Body of pancreas (tissue), 4 donors: ENCODE data around the gene HOXA1. TPM values are rescaled to one million over a fixed set of nuclear protein-coding genes. Genes with fewer than 3 reads are reported as not detected.
"Not testable (repeated sequence)": the region's sequence is repeated elsewhere in the genome, so short reads cannot be mapped to it uniquely, and the experiment has no call there.

Source experiments
- ATAC-seq: fragments of 150-250 bp; one replicate; pipeline ENCODE4 v1.9.1; 2016
- DNase-seq, 4 donors: peaks; one replicate each; pipeline ENCODE4 v3.0.0-alpha.2; 2019
- H3K27ac ChIP-seq, 4 donors: fragments of 200-600 bp; sonication (generic); 1 replicate in 3 of 4; 2 replicates in 1 of 4; pipeline versions ENCODE4 v1.5.1 to v1.6.1; 2016 to 2019; ENCODE audit warnings: mild to moderate bottlenecking in 1 of 4, mixed read lengths in 1 of 4, moderate library complexity in 1 of 4
- H3K27me3 ChIP-seq, 2 donors: fragments of 200-600 bp; sonication (generic); one replicate each; pipeline ENCODE4 v1.6.0; 2016; ENCODE audit warnings: mild to moderate bottlenecking in 1 of 2
- H3K36me3 ChIP-seq, 2 donors: fragments of 200-600 bp; sonication (generic); replicated peaks in 1 of 2; 2 replicates each; pipeline ENCODE4 v1.5.1; 2016; ENCODE audit warnings: low read depth in 2 of 2; ENCODE audit not compliant: insufficient read depth in 1 of 2
- H3K4me1 ChIP-seq: fragments of 200-600 bp; sonication (generic); one replicate; pipeline ENCODE4 v1.6.0; 2016
- H3K4me3 ChIP-seq, 2 donors: fragments of 200-600 bp; sonication (generic); 1 replicate in 1 of 2; 2 replicates in 1 of 2; pipeline ENCODE4 v1.5.1; 2016 to 2019
- H3K9me3 ChIP-seq, 3 donors: fragments of 200-600 bp; sonication (generic); 1 replicate in 2 of 3; 2 replicates in 1 of 3; pipeline ENCODE4 v1.5.1; 2016
- CTCF ChIP-seq, 7 experiments: fragments of 450-650 bp in 4 of 7; fragments of 200-600 bp in 3 of 7; sonication (generic) in 3 of 7; IDR thresholded peaks; one replicate each; pipeline ENCODE4 v1.5.1; 2016 to 2019; ENCODE audit warnings: antibody characterized with exemption in 7 of 7
- POLR2A ChIP-seq, 3 donors: fragments of 450-650 bp; IDR thresholded peaks; one replicate each; pipeline ENCODE4 v1.6.1; 2016; ENCODE audit warnings: antibody characterized with exemption in 3 of 3, mild to moderate bottlenecking in 2 of 3
- WGBS, 2 donors: methylation state at CpG; one replicate each; pipeline ENCODE4 v1.1.5; 2017; 5-methylcytosine and 5-hydroxymethylcytosine counted together
- intact Hi-C: fragments of 100-400 bp; cut with DNase I; formaldehyde crosslinking; loops from one replicate; pipeline ENCODE4 v1.15.1; 2023
- small RNA-seq: library from RNA; depleted of rRNA; stranded (forward); fragments of <200 nt; gene quantifications from one replicate; pipeline ENCODE3, GENCODE V24; 2016
- total RNA-seq, 2 donors: library from RNA; depleted of rRNA; stranded (reverse); fragments of >200 nt; gene quantifications; one replicate each; pipeline ENCODE4 v1.1.0, GENCODE V29; 2016

HOXA1 gene
- total RNA-seq, 2 donors from 2014 or later = not detected

GRCh38 chr7:27048438-27048837, 47.4 kb downstream of the HOXA1 start:
- Histone ChIP-seq H3K36me3 (no peaks in the 10 kb centered on the region), H3K27ac (no peak overlapping the region), H3K27me3 (no peaks in the 10 kb centered on the region), H3K4me3 (no peak overlapping the region), H3K9me3 (no peaks in the 10 kb centered on the region), H3K4me1 (no peaks in the 10 kb centered on the region)
- no peak for TF ChIP-seq POLR2A (IDR thresholded peaks at IDR 0.05)
- TF ChIP-seq CTCF (IDR thresholded peaks at IDR 0.05) = no peak
- ATAC-seq = no peak
- intact Hi-C loops = no loop called here
- no peak for DNase-seq
- WGBS, 2 donors = 78 to 92% methylated on average over 8 to 10 of the region's 10 CpGs

- Histone ChIP-seq H3K27ac (no peak overlapping the region), H3K36me3 (no peaks in the 10 kb centered on the region), H3K27me3 (no peaks in the 10 kb centered on the region), H3K9me3 (no peaks in the 10 kb centered on the region), H3K4me3 (no peak overlapping the region), H3K4me1 (no peaks in the 10 kb centered on the region)
- TF ChIP-seq POLR2A (IDR thresholded peaks at IDR 0.05) = no peak
- TF ChIP-seq CTCF (IDR thresholded peaks at IDR 0.05) = no peak
- no peak for DNase-seq
- intact Hi-C loops = no loop called here
- WGBS, 2 donors = 73 to 80% methylated on average over 7 of the region's 7 CpGs
- no peak for ATAC-seq
Measured at GRCh38 chr7:27046854-27047549, 48.8 kb downstream of the HOXA1 start.

- ATAC-seq, DNase-seq, H3K27ac ChIP-seq, H3K27me3 ChIP-seq, H3K4me1 ChIP-seq, intact Hi-C loops, H3K9me3 ChIP-seq, H3K4me3 ChIP-seq, H3K36me3 ChIP-seq: not testable (repeated sequence)
- WGBS, 2 donors = 78 to 92% methylated on average over 1 to 2 of the region's 4 CpGs
Measured at GRCh38 chr7:27045972-27046371, 49.8 kb downstream of the HOXA1 start.

- H3K27me3 ChIP-seq, intact Hi-C loops, H3K4me3 ChIP-seq, H3K4me1 ChIP-seq, H3K9me3 ChIP-seq, ATAC-seq, DNase-seq, H3K27ac ChIP-seq, H3K36me3 ChIP-seq: not testable (repeated sequence)
- no CpG with 5 or more reads among the region's 28 CpGs for WGBS, 2 donors
Measured at GRCh38 chr7:27045066-27045465, 50.7 kb downstream of the HOXA1 start.

Small RNA genes within 50 kb of the gene (small RNA-seq; reads per million reads assigned to genes)
- gene RF01977 = not detected

Other genes starting within 250 kb of the HOXA1 start
- gene SKAP2, start 231.4 kb downstream of the HOXA1 start, total RNA-seq = 10 to 100 TPM in 1 of 2 donors, 1 to 10 TPM in 1; 8.6 to 12.7 TPM
- gene HOXA2, start 6.7 kb upstream of the HOXA1 start, total RNA-seq = under 1 TPM in 1 of 2 donors, not detected in 1; 0.66 TPM
- gene HOXA4, start 34.8 kb upstream of the HOXA1 start, total RNA-seq = 1 to 10 TPM in 1 of 2 donors, under 1 TPM in 1; 0.78 to 1.6 TPM
- gene HOXA5, start 47.7 kb upstream of the HOXA1 start, total RNA-seq = 1 to 10 TPM in 1 of 2 donors, under 1 TPM in 1; 0.99 to 2.6 TPM
- not detected for gene HOXA6, start 51.8 kb upstream of the HOXA1 start, total RNA-seq
- 1 to 10 TPM in 1 of 2 donors, not detected in 1; 1.6 TPM for gene HOXA3, start 56.6 kb upstream of the HOXA1 start, total RNA-seq
- under 1 TPM; 0.26 to 0.66 TPM for gene HOXA7, start 60.7 kb upstream of the HOXA1 start, total RNA-seq
- not detected for gene HOXA9, start 69.5 kb upstream of the HOXA1 start, total RNA-seq
- gene HOXA10, start 78.3 kb upstream of the HOXA1 start, total RNA-seq = under 1 TPM in 1 of 2 donors, not detected in 1; 0.52 TPM
- gene HOXA11, start 89.2 kb upstream of the HOXA1 start, total RNA-seq = not detected
- not detected for gene HOXA13, start 104.1 kb upstream of the HOXA1 start, total RNA-seq
- not detected for gene EVX1, start 146.8 kb upstream of the HOXA1 start, total RNA-seq